Measurements from ENCODE around the gene OPTC. TPM values are rescaled to one million over a fixed set of nuclear protein-coding genes. Genes with fewer than 3 reads are reported as not detected.
A peak's percentile ranks its signal among the peaks of the same experiment; 100 is the strongest.
"Not testable (repeated sequence)": the region's sequence is repeated elsewhere in the genome, so short reads cannot be mapped to it uniquely, and the experiment has no call there.

Gene OPTC
- not detected in 2 replicates for total RNA-seq (2014; rRNA removed)
- not detected for polyA plus RNA-seq (2012)

GRCh38 chr1:203493901-203494300, at the start of gene OPTC:
OPTC (plus strand) TSS chr1:203494153; CDS start chr1:203496006, 1,853 bp downstream.
- DNase-seq (ENCODE audit: low read depth), result no peak

GRCh38 chr1:203444171-203444576, 49.8 kb upstream of the OPTC start:
- no peak for DNase-seq (ENCODE audit: low read depth)

- no peak for DNase-seq (ENCODE audit: low read depth)
Measured at GRCh38 chr1:203447151-203447550, 46.8 kb upstream of the OPTC start.

- DNase-seq (ENCODE audit: low read depth), result not testable (repeated sequence)
Measured at GRCh38 chr1:203447598-203447997, 46.4 kb upstream of the OPTC start.

GRCh38 chr1:203448521-203449061, 45.4 kb upstream of the OPTC start:
- no peak for DNase-seq (ENCODE audit: low read depth)

- no peak for DNase-seq (ENCODE audit: low read depth)
Measured at GRCh38 chr1:203450001-203450400, 44.0 kb upstream of the OPTC start.

GRCh38 chr1:203450479-203451149, 43.3 kb upstream of the OPTC start:
- DNase-seq (ENCODE audit: low read depth), result no peak

- no peak for DNase-seq (ENCODE audit: low read depth)
Measured at GRCh38 chr1:203451836-203452784, 41.8 kb upstream of the OPTC start.

- no peak for DNase-seq (ENCODE audit: low read depth)
Measured at GRCh38 chr1:203453016-203453415, 40.9 kb upstream of the OPTC start.

- no peak for DNase-seq (ENCODE audit: low read depth)
Measured at GRCh38 chr1:203453616-203454015, 40.3 kb upstream of the OPTC start.

GRCh38 chr1:203454986-203455471, 38.9 kb upstream of the OPTC start:
- peak; percentile 18 for DNase-seq (ENCODE audit: low read depth)

GRCh38 chr1:203455706-203456105, 38.2 kb upstream of the OPTC start:
- no peak for DNase-seq (ENCODE audit: low read depth)

- no peak for DNase-seq (ENCODE audit: low read depth)
Measured at GRCh38 chr1:203456577-203456976, 37.4 kb upstream of the OPTC start.

- DNase-seq (ENCODE audit: low read depth), result no peak
Measured at GRCh38 chr1:203458078-203458477, 35.9 kb upstream of the OPTC start.

GRCh38 chr1:203459671-203460201, 34.2 kb upstream of the OPTC start:
- no peak for DNase-seq (ENCODE audit: low read depth)

GRCh38 chr1:203461717-203462116, 32.2 kb upstream of the OPTC start:
- no peak for DNase-seq (ENCODE audit: low read depth)

- no peak for DNase-seq (ENCODE audit: low read depth)
Measured at GRCh38 chr1:203462143-203462542, 31.8 kb upstream of the OPTC start.

GRCh38 chr1:203462878-203463277, 31.1 kb upstream of the OPTC start:
- DNase-seq (ENCODE audit: low read depth), result peak; percentile 48

GRCh38 chr1:203463469-203464062, 30.4 kb upstream of the OPTC start:
- DNase-seq (ENCODE audit: low read depth), result no peak

- DNase-seq (ENCODE audit: low read depth), result peak; percentile 39
Measured at GRCh38 chr1:203464226-203464625, 29.7 kb upstream of the OPTC start.

GRCh38 chr1:203464743-203465142, 29.2 kb upstream of the OPTC start:
- no peak for DNase-seq (ENCODE audit: low read depth)
